NCI-H146 treated with DMSO at 0.1 percent for 48 hours (cell line): ENCODE data around the gene RAPGEF5.

Experiments used
- DNase-seq: peaks from one replicate; lab custom pipeline; 2025; ENCODE audit not compliant: unreplicated experiment; lab: John Stamatoyannopoulos, UW

The RAPGEF5 gene

DNA sequence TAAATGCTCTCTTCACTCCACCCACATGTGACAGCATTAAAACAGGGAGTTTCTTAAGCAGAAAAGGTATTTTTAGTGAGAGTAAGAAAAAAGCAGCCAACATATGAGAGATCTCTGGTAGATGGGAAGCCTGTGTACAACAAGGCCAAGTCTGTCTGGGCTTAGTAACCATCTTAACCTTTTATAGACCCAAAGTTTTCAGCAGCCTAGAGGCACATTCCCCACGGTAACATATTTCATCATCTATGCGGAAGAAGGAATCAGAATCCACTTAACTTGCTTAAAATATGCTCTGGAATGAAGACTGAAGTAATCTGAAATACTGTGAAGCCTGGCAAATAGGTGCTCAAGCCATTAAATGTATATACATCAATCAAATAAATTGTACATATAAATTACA is 127.8 kb downstream of the RAPGEF5 start:
- DNase-seq: no peak

DNA sequence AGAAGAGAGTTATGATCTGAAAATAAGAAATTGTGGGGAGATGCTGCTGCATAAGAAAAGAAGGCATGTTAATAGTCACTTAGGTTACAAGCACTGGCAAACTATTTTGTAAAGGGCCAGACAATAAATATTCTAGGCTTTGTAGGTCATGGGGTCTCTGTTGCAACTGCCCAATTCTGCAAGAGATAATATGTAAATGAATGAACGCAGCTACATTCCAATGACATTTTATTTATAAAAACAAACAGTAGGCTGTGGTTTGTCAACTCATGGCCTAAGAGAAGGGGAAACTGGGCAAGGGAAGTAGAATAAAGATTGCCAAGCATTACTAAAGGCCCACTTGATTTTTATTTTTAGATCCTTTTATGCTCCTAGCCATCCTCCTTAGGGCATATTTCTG is 133.1 kb downstream of the RAPGEF5 start:
- no peak for DNase-seq

DNA sequence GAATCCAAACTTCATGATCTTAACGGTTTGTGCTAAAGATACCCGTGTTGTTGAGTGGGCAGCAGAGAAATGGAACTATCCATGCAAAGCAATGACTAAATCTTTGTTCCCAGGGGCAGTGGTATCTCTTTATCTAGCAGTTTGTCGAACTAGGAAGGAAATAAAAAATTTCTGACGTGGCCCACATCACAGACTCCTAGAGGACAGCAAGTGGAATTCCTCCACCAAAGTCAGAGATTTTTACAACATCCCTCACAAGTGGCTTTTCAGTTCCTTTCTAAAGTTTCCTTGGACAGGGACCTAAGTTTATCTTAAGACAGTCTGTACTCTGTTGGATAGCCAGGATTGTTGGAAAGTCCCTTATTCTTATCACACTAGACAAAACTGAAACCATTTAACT is 136.0 kb downstream of the RAPGEF5 start:
- no peak for DNase-seq

DNA sequence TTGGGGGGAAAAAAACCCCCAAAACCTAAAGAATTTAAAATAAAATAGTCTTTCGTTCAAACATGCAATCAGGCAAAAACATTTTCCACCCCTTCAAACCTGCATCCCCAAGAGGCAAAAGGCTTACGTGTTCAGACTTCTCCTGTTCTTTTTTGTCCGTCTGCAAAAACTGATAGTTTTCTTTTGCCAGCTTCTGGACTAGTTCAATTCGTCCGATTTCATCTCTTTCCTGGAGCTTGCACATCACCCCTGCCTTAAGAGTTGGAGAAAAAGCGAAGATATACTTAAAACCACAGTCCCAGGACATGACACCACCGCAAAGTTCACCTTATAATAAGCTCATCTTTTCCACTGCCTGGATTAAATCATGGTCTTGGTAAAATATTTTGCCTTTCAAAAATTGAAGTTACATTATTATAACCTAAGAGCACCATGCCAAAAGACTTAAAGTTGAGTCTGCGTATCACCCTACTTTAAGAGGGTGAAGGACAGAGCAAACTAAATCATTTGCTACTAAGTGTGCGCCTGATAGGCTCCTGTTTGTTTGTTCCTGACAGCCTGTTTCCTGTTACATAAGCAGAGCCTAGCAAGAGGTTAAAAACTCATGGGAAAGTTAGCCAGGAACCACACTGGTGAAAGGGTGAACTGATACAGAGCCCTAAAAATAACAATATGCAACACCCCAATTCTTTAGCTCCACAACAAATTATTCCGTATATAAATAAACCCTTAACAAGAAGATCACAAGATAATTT is 137.0 kb downstream of the RAPGEF5 start:
- DNase-seq: no peak

DNA sequence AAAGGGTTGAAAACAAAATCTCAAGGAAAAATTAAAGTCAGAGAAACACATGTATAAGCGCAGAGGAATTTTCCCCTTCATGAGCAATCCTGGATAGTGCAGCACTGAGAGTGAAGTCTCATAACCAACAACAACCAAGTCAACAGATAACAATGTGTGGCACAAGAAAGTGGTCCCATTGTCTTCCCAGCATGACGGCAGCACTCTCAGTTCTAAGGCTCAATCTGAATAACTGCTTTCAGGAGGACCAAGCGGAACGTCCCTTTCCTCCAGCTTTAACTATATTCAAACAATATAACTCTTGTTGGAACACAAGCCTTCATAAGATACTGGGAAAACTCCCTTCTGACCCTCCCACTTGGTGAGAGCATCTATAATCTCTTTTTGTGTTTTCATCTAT is 137.9 kb downstream of the RAPGEF5 start:
- no peak for DNase-seq

DNA sequence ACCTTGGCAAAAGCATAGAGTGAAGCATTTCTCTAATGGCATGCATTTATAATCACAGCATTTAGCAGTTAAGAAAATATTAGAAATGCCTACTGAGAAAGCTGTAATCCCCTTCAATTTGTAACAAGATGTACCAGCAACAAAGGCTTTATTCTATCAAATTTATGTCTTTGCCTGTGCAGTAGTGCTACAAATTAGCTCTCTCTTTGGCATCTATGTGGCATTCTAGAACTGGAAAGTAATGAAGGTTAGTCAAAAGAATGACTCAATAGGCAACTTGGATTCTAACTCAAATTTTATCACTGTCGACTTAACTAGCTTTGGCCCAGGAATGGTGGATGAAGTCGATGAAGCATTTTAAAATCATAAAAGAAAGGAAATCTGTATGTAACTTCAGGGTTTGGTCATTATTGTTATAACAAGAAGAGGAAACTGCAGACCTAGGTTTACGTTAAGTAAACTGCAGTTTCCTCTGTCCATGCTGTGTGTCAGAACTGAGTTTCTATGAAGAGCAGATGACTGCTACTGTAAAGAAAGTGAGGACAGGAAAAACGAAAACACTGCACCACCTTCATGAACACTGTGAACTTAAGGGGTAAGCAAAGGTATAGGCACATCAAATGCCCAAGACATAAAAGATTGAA is 140.0 kb downstream of the RAPGEF5 start:
- no peak for DNase-seq

DNA sequence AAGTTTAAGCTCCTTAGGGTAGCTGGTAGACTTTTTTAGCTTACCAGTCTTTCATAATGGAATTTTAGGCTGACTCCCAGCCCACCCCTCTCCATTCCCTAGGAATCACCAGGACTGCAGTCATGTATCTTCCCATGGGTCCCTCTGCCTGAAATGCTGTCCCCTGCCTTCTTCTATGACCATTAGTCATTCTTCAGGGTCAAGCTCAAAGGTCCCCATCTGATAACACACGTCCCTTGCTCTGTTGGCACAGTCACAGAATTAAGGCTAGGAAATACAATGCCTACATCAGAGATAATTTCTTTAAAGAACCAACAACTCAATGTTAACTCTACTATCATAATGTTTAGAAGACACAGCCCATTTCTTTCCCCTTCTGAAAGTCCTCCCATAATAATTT is 140.6 kb downstream of the RAPGEF5 start:
- no peak for DNase-seq

DNA sequence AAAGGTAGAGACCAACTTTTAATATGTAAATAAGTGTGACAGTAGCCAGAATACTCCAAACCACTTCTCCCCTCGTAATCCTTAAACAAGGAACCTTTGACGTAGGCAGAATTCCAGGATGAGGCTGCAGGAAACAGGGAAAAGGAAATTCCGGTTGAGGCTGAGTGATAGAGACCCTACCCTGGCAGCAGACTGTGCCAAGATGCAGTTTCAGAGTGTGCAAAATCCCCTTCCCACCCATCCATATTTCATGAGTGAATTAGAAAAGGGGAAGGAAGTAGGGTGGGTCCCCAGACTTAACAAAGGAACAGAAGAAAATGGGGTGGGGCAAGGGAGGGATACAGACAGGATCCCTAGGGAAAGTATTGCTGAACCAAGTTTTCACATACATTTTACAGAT is 143.0 kb downstream of the RAPGEF5 start:
- no peak for DNase-seq

DNA sequence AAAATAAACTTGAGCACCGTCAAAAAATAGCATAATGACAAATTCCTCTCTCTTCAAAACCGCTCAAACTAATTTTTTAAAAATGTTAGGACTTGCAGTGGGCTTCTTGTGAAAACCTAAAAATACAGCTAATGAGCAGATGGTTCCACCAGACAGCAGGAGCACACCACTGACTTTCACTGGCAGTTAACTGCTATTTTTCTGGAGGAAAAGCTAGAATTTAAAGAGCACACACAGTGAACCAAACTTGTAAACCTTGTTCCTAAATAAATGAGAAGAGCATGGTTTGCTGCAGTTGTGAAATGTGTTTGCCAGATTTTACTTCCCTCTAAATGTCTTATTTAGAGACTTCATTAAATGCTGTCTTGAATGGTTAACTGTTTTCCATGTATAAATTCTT is 143.9 kb downstream of the RAPGEF5 start:
- no peak for DNase-seq

DNA sequence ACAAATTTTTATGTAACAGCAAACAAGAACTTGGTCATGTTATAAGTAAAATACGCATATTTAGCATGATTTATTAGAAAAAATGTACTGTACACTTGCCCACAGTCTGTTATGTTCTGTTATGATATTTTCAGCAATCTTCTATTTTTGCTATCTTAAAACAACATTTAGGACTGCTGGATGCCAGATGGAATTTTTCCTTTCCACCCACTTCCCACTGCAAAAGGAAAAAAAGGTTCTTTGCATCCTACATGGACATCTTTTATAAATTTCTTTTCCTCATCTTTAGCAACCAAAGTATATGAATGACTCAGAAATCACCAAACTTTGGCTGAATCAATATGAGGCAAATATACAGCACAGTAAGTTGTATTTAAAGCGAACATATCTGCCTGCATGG is 146.0 kb downstream of the RAPGEF5 start:
- DNase-seq: no peak

DNA sequence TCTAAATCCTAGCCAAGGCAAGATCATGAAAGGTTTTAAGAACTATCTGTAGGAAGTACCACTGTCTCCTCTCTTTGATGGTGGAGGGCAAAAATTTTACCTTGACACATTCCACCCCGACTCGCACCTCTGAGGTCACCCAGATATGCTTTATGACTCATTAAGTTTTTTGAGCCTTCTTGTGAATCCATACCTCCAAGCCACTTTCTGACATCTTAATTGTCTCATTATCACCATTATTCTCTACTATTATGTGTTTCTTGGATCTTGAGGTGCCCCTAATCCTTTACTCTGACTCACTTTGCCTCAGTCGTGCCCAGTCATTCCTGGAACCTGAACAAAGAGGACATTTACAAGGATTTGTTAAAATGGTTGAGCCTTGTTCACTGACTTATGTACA is 146.6 kb downstream of the RAPGEF5 start:
- no peak for DNase-seq

DNA sequence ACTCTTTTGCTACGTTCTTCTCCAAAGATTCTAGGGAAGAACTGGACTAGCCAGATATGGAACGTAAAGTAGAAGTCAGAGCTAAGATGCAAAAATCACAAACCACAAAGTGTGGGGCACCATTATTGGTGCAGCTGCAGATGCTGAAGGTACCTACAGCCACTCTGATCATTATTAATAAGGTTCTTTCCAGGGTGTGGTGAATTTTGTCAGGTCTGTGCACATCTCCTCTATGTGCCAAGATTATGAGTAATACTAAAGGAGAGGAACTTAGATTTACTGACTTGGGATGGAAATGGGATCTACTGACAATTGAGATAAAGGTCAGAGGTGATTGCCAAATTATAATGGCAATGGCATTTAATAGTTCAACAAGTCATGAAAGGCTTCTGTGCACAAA is 148.2 kb downstream of the RAPGEF5 start:
- no peak for DNase-seq

DNA sequence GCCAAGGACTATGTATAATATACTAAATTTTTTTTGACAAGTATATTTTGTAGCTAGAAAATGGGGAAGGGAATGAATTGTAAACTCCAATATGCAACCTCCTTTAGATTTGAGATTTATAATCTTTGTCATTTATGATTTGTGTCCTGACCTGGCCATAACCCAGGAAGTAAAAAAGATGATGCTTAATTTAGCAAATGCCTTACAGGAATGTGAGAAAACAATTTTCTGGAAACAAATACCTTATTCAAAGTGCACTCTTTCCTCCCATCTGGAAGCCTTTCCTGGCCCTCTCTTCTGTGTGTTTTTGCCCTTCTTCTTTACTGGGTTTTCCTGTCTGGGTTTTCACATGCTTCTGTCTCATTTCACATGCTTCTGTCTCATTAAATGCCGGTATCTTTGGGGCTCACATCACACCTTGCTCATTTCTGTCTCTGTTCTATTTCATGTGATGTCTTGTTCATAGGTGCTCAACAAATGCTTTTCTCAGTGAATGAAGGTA is 149.2 kb downstream of the RAPGEF5 start:
- DNase-seq: no peak

DNA sequence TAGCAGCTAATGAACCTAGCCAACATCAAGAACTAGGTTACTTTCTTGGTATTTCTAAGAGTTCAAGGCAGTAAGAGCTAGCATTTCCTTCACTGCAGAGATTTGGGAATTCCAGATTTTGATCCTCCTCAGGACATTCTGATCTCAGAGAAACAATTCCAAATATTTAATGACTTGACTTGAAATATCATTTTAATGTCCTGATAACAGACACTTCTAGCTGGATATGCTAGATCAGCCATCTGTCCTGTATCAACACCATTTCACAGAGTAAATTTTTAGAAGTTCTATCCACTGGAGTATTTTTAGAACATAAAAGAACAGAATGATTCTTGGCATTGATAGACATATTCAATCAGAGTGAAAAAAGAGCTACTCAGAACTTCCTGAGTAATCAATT is 151.3 kb downstream of the RAPGEF5 start:
- no peak for DNase-seq

DNA sequence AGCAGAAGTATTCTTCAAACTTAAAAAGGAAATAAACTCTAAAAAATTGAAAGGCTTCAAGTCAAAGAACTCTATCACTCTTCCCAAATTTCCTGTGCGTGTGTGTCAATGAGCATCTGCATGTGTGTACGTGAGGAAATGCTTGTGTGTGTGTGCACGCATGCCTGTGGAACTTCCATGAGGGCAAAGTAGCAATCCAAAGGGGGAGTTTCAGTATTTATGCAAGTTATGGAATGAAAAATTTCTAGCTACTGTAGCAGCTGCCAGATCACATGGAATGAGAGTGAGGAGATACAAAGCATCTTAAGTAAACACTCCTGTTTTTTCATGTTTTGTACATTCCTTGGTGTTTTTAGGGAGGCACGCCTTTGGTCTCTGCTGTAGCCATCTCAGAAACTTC is 152.6 kb downstream of the RAPGEF5 start:
- DNase-seq: no peak

DNA sequence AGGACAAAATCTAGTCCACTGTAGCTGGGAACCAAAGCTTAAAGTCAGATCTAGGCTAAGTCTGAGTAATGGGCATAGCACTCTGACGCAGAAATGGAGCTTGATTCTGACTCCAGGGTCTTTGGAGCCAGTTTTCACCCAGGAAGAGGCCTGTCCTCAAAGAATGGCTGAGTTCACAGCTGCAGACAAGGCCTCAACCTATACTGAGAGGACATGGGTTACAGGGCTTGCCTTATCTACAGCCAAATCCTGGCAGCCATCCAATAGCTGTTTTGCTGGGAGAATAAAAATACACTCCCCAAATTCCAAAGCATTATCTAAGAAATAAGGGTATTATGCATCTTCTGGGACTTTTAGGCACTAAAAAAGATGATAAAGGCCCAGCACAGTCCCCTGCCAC is 154.8 kb downstream of the RAPGEF5 start:
- DNase-seq: no peak

DNA sequence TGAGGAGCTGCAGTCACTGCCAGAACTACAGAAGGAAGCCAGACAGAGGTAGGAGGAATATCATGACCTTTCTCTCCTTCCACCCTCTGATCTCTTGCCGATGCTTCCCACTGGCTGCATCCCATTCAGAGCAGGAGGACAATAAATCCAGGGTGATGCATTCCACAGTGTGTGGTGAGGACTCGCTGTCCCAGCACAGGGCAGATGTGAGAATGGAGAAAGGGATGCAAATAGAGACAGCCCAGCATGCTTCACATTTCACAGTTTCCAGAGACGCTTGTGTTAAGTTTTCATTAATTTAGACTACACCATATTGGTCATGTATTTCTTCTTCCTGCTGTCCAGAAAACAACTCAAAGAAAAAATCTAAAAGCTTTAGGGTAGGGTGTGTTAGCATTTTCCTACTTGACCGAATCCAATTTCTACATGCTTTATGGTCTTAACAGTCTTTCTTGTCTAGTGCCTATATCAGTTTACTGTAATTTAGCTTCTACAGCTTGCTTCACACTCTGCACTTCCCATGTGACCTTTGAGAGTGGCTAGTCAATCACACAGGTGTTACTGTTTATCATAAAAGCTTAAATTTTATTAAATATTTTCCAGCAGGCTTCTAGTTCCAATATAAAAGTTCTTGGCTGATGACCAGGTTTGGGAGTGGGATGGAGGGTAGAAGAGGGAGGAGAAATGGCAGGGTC is 155.6 kb downstream of the RAPGEF5 start:
- no peak for DNase-seq

DNA sequence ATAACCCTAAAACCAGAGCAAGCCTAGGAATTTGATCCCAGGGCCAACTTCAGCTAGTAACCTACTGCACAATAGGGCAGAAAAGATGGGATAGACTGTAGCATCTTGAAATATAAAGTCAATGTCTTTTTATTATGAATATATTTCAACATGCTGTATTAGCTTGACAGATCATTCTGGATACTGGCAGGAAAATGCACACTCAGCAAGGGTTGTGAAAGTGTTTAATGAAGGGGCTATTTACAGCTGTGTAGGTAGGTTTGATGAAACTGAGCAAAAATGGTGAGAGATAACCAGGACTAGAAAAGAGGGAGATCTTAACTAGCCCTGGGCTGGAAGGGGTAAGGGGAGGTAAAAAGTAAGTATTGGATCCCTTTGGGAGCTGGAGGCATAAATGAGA is 156.2 kb downstream of the RAPGEF5 start:
- DNase-seq: no peak

DNA sequence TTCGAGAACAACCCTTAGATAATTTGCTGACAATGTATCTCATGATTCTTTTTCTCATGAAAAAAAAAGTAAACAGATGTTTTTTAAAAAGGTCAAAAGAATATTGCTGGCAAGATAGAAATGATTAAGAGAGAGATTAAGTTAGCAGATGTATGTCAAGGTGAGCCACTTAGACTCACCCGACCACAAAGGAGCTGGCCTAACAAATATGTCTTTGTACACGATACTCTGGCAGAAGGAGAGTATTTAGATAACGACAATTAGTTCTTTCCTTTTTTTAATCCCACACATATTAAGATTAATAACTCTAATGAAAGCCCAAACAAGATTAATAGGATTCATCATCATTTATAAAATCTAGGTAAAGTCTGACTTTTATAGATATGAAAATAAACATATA is 156.7 kb downstream of the RAPGEF5 start:
- DNase-seq: no peak

DNA sequence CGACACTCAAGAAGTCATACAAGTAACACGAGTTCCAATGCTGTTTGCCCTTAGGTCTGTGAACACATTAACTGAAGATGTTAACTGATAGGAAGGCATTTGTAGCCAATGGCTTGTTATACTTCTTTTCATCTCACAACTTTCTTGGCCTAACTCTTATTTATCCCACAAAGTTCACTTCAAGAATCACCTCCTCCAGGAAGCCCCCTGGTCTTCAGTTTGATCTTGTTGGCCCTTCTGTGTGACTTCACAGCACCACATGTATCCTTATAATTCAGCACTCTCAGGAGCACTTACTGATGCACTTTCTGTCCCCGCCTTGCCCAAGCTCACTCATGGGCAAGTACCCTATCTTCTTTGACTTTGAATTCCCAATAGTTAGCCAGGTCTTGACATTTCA is 159.6 kb downstream of the RAPGEF5 start:
- no peak for DNase-seq

DNA sequence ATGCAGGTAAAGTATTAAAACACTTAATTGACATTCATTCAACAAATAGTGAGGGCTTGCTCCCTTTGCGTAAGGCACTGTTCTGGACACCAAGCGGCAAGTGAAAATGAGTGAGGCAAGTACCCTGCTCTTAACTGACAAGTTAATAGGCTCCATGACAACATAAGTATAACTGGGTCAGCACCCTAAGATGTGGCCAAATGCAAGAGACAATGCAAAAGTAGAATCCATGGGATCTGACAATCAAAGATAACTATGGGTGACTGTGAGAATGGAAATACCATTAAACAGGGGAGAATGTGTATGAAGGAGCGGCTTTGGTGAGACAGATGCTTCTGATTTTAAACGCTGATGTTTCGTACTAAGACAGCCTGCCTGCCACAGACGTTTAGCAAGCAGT is 160.5 kb downstream of the RAPGEF5 start:
- no peak for DNase-seq
